ENCODE measurements around the gene PPP4R2. TPM values are rescaled to one million over a fixed set of nuclear protein-coding genes. Genes with fewer than 3 reads are reported as not detected.

PPP4R2 gene
- total RNA-seq, 1 experiment from 2014 or later, result 62.7 TPM

DNA sequence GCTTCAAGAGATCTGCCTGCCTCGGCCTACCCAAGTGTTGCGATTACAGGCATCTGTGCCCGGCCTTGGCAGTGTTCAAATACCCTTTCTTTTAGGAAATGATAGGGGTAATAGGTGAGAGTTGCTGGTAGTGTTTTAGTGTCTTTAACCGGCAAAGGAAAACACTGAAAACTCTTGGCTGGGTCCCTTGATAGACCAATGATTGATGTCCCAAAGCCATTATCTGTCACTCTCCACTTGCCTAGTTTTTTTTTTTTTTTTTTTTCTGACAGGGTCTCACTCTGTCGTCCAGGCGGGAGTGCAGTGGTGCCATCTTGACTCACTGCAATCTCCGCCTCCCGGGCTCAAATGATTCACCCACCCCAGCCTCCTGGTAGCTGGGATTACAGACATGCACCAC lies 84.5 kb downstream of the PPP4R2 start:
- ChIA-PET CTCF (interaction anchor here (0.7 kb wide), 1 partner anchor 23 kb away, joined by 13 read pairs; no protein-coding TSS in a partner anchor), POLR2A (ENCODE audit: unreplicated experiment) (no interaction called here)
- ATAC-seq (no peak), DNase-seq (no peak)
- Histone ChIP-seq H3K27me3 (ENCODE audit: low read length) (no peaks in the 10 kb centered on the region), H3K36me3 (ENCODE audit: low read depth, low read length) (no peaks in the 10 kb centered on the region), H3F3A (ENCODE audit: low read length, unreplicated experiment) (no peaks in the 10 kb centered on the region), H3K79me2 (ENCODE audit: low read length) (no peaks in the 10 kb centered on the region), H3K4me1 (ENCODE audit: insufficient read depth, low read length) (no peaks in the 10 kb centered on the region), H2AFZ (ENCODE audit: low read length) (no peak overlapping the region), H3K4me3 (ENCODE audit: low read length) (no peak overlapping the region), H3K9ac (ENCODE audit: low read length) (no peak overlapping the region), H4K20me1 (ENCODE audit: low read length) (no peaks in the 10 kb centered on the region), H3K9me3 (ENCODE audit: low read length) (no peaks in the 10 kb centered on the region), H3K27ac (ENCODE audit: low read length) (no peak overlapping the region), H3K9me2 (replicated peaks; ENCODE audit: low read length) (no peaks in the 10 kb centered on the region), H3K4me2 (ENCODE audit: low read length) (no peak overlapping the region)
- BruUV-seq (replicated peaks), result no TSS peak
- intact Hi-C loops (cut with micrococcal nuclease), result no loop called here
- no peak for TF ChIP-seq EZH2 (IDR thresholded peaks at IDR 0.05; ENCODE audit: low read length, unreplicated experiment)

DNA sequence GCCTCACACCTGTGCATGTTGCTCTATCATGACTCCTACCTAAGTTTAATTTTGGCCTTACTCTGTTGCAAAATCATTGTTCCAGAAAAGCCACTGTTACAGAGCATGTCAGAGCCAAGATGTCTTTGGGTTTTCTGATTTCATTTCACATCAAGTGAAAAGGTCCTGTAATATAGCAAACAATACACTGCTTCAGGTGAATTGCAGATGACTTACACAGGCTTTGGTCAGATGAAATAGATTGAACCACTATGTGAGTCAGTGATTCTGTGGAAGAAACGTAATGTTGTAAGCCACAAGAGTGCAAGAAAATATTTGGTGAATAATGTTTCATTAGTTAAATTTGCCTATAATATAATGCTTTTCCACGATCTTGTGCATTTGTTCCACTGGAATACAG lies 87.6 kb downstream of the PPP4R2 start:
- Histone ChIP-seq H3K4me1 (ENCODE audit: insufficient read depth, low read length) (no peaks in the 10 kb centered on the region), H3K9me3 (ENCODE audit: low read length) (no peaks in the 10 kb centered on the region), H3F3A (ENCODE audit: low read length, unreplicated experiment) (no peaks in the 10 kb centered on the region), H3K36me3 (ENCODE audit: low read depth, low read length) (no peaks in the 10 kb centered on the region), H4K20me1 (ENCODE audit: low read length) (no peaks in the 10 kb centered on the region), H3K27ac (ENCODE audit: low read length) (no peak overlapping the region), H3K27me3 (ENCODE audit: low read length) (no peaks in the 10 kb centered on the region), H2AFZ (ENCODE audit: low read length) (no peak overlapping the region), H3K4me3 (ENCODE audit: low read length) (no peak overlapping the region), H3K9ac (ENCODE audit: low read length) (no peak overlapping the region), H3K79me2 (ENCODE audit: low read length) (no peaks in the 10 kb centered on the region), H3K4me2 (ENCODE audit: low read length) (no peak overlapping the region), H3K9me2 (replicated peaks; ENCODE audit: low read length) (no peaks in the 10 kb centered on the region)
- POLR2A ChIA-PET (ENCODE audit: unreplicated experiment), result no interaction called here
- CTCF ChIA-PET, result interaction anchor here (0.6 kb wide), 1 partner anchor 28 kb away, joined by 3 read pairs; no protein-coding TSS in a partner anchor
- no TSS peak for BruUV-seq (replicated peaks)
- intact Hi-C loops (cut with micrococcal nuclease), result no loop called here
- no peak for TF ChIP-seq EZH2 (IDR thresholded peaks at IDR 0.05; ENCODE audit: low read length, unreplicated experiment)
- TF ChIP-seq EZH2phosphoT487 (IDR thresholded peaks at IDR 0.05; ENCODE audit: borderline replicate concordance, low read length), result no peak
- TF ChIP-seq, protein P1, sequence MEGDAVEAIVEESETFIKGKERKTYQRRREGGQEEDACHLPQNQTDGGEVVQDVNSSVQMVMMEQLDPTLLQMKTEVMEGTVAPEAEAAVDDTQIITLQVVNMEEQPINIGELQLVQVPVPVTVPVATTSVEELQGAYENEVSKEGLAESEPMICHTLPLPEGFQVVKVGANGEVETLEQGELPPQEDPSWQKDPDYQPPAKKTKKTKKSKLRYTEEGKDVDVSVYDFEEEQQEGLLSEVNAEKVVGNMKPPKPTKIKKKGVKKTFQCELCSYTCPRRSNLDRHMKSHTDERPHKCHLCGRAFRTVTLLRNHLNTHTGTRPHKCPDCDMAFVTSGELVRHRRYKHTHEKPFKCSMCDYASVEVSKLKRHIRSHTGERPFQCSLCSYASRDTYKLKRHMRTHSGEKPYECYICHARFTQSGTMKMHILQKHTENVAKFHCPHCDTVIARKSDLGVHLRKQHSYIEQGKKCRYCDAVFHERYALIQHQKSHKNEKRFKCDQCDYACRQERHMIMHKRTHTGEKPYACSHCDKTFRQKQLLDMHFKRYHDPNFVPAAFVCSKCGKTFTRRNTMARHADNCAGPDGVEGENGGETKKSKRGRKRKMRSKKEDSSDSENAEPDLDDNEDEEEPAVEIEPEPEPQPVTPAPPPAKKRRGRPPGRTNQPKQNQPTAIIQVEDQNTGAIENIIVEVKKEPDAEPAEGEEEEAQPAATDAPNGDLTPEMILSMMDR (conservative IDR thresholded peaks at IDR 0.05; ENCODE audit: low read depth, low read length), result no peak
- no peak for ATAC-seq
- no peak for DNase-seq

DNA sequence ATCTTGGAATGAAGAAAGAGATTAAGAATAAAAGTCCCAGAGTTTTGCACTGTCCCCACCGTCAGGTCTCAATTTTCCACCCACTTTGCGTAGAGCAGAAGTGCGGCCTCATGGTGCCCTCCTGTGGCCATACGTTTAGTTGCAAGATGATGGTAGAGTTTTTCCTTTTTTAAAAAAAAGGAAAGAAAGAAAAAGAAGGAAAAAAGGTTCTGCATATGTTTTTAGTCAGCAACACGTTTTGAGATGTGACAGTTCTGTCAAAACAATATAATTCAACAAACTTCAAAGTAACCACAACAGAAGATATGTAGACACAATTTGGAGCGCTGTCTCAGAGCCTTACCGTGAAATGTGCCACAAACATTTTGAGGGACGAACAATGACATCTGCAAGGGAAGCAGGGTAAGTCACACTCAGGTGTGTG lies 89.5 kb downstream of the PPP4R2 start:
- ChIA-PET POLR2A (ENCODE audit: unreplicated experiment) (interaction anchor here (0.6 kb wide), 1 partner anchor 674 kb away, joined by 3 read pairs; no protein-coding TSS in a partner anchor), CTCF (interaction anchor here (0.6 kb wide), 1 partner anchor 1400 kb away, joined by 3 read pairs; no protein-coding TSS in a partner anchor)
- no peaks in the 10 kb centered on the region for H3K4me1 ChIP-seq (ENCODE audit: insufficient read depth, low read length)
- H3K9me2 ChIP-seq (replicated peaks; ENCODE audit: low read length), result no peaks in the 10 kb centered on the region
- H3K9me3 ChIP-seq (ENCODE audit: low read length), result no peaks in the 10 kb centered on the region
- H3K27ac ChIP-seq (ENCODE audit: low read length), result no peak overlapping the region
- no peaks in the 10 kb centered on the region for H3K36me3 ChIP-seq (ENCODE audit: low read depth, low read length)
- H3K4me2 ChIP-seq (ENCODE audit: low read length), result peak overlapping the region; percentile 26; the same call in 1 of the 2 replicates
- BruUV-seq (replicated peaks), result no TSS peak
- no peak overlapping the region for H3K4me3 ChIP-seq (ENCODE audit: low read length)
- TF ChIP-seq, protein P1 (conservative IDR thresholded peaks at IDR 0.05; ENCODE audit: low read depth, low read length), result peak; percentile 93
- no peak for TF ChIP-seq EZH2 (IDR thresholded peaks at IDR 0.05; ENCODE audit: low read length, unreplicated experiment)
- no peaks in the 10 kb centered on the region for H4K20me1 ChIP-seq (ENCODE audit: low read length)
- ATAC-seq, result peak; percentile 79
- no peaks in the 10 kb centered on the region for H3K79me2 ChIP-seq (ENCODE audit: low read length)
- no peak overlapping the region for H3K9ac ChIP-seq (ENCODE audit: low read length)
- intact Hi-C loops (cut with micrococcal nuclease), result loop anchor here (1.0 to 5.0 kb wide), 3 partner anchors 148 to 1374 kb away; no protein-coding TSS in a partner anchor
- no peaks in the 10 kb centered on the region for H3F3A ChIP-seq (ENCODE audit: low read length, unreplicated experiment)
- H3K27me3 ChIP-seq (ENCODE audit: low read length), result no peaks in the 10 kb centered on the region
- peak; percentile 68 for DNase-seq
- no peak overlapping the region; the same call in 1 of the 2 replicates for H2AFZ ChIP-seq (ENCODE audit: low read length)

Measured in PC-3 (cell line).